Activated CD4-positive, alpha-beta T cell treated with anti-CD3 and anti-CD28 coated beads, Interleukin-2, amount 50 U/mL, for 48 hours (primary cell): Measurements from ENCODE around the gene TTC21B.
"Not testable (repeated sequence)": the region's sequence is repeated elsewhere in the genome, so short reads cannot be mapped to it uniquely, and the experiment has no call there.

Experiments
- DNase-seq, 2 experiments: peaks; one replicate each; pipeline ENCODE4 v3.0.0-alpha.2; 2020

The TTC21B gene

GRCh38 chr2:165953655-165954606, at the start of gene TTC21B:
Gene TTC21B, minus strand, starts transcription at chr2:165953776. Its CDS starts 71 bp downstream, at chr2:165953705.
- DNase-seq: peak; percentile 93 to 94

- DNase-seq: no peak
Observed at GRCh38 chr2:166000401-166000800, 46.8 kb upstream of the TTC21B start.

- no peak for DNase-seq
Observed at GRCh38 chr2:165990846-165991245, 37.3 kb upstream of the TTC21B start.

- no peak for DNase-seq
Observed at GRCh38 chr2:165989851-165990250, 36.3 kb upstream of the TTC21B start.

- no peak for DNase-seq
Observed at GRCh38 chr2:165985120-165985519, 31.5 kb upstream of the TTC21B start.

GRCh38 chr2:165972161-165972560, 18.6 kb upstream of the TTC21B start:
- DNase-seq: not testable (repeated sequence)

- DNase-seq: no peak
Observed at GRCh38 chr2:165970663-165971062, 17.1 kb upstream of the TTC21B start.

- no peak for DNase-seq
Observed at GRCh38 chr2:165969227-165969626, 15.7 kb upstream of the TTC21B start.

GRCh38 chr2:165967746-165968145, 14.2 kb upstream of the TTC21B start:
- DNase-seq: no peak

- no peak for DNase-seq
Observed at GRCh38 chr2:165961818-165962217, 8.2 kb upstream of the TTC21B start.

- no peak for DNase-seq
Observed at GRCh38 chr2:165959371-165959770, 5.8 kb upstream of the TTC21B start.

GRCh38 chr2:165958313-165958960, 4.9 kb upstream of the TTC21B start:
- DNase-seq: no peak

- no peak for DNase-seq
Observed at GRCh38 chr2:165957030-165957675, 3.6 kb upstream of the TTC21B start.

- DNase-seq: no peak
Observed at GRCh38 chr2:165953306-165953654, 296 bp downstream of the TTC21B start.

- DNase-seq: no peak
Observed at GRCh38 chr2:165952741-165953211, 800 bp downstream of the TTC21B start.

GRCh38 chr2:165952085-165952484, 1.5 kb downstream of the TTC21B start:
- no peak for DNase-seq

GRCh38 chr2:165950438-165950837, 3.1 kb downstream of the TTC21B start:
- no peak for DNase-seq

- no peak for DNase-seq
Observed at GRCh38 chr2:165941827-165942226, 11.7 kb downstream of the TTC21B start.

- DNase-seq: no peak
Observed at GRCh38 chr2:165938237-165938636, 15.3 kb downstream of the TTC21B start.

- DNase-seq: no peak
Observed at GRCh38 chr2:165933211-165933910, 20.2 kb downstream of the TTC21B start.

GRCh38 chr2:165927774-165928173, 25.8 kb downstream of the TTC21B start:
- no peak for DNase-seq

GRCh38 chr2:165927353-165927752, 26.2 kb downstream of the TTC21B start:
- DNase-seq: no peak

- DNase-seq: no peak
Observed at GRCh38 chr2:165924946-165925345, 28.6 kb downstream of the TTC21B start.
